GM19193 (cell line): ENCODE data around the gene VPS37D.
A peak's percentile ranks its signal among the peaks of the same experiment; 100 is the strongest.

Experiments
- POLR2A ChIP-seq: IDR thresholded peaks from 4 replicates; pipeline ENCODE4 v1.6.1; 2011; ENCODE audit not compliant: insufficient read depth, insufficient read length; ENCODE audit errors: extremely low read depth

The VPS37D gene

DNA sequence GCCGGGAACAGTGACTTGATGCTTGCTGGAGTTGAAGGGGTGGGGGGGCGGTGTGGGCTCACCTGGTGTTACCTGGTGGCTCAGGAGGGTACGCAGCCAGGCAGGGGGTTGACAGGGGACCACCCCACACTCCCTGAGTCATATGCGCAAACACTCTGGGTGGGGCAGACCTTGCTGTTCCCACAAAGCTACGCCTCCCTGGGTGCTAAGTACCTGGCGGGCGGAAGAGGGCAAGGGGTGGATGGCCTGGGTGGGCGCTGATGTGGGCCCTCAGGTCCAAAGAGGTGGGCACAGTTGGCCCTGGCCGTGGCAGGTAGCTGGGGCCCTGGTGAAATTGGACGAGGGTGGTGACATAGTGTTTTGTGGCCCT is 37.9 kb downstream of the VPS37D start:
- TF ChIP-seq POLR2A, result no peak

DNA sequence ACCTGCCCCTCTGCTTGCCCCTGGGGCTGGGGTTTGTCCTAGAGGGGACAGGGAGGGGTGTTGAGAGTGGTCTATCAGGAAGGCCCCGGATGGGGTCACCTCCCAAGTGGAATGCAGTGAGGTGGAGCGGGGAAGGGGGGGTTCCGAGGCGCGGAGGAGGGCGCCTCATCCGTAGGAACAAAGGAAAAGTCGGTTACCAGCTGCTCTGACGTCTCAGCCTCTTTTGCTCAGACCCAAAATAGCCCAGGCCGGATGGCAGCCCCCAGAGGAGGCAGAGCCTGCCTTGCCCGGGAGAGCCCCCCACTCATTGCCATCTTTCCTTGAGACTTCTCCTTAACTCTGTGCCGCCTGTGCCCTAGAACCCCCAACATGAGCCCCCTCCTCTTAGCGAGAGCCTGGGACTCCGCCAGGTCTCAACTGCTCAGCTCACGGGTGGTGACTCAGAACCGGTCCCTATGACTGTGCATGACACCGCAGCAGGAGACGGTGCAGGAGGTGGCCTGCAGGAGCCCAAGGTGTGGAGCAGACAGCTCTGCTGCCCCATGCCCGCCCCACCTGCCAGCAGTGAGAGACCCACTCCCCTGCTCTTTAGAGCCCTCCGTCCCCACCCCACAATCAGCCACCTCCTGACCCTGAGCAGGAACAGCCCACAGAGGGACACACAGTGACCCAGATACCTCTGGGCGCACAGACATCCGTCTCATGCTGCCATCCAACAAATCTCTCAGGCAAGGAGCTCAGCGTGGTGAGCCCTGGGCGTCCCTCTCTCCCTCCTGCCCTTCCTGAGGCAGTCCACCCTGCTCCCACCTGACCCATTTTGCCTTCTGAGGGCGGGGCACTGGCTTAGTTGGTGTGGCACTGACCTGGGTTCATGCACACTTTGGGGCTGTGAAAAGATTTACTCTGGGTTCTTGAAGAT is 38.8 kb downstream of the VPS37D start:
- TF ChIP-seq POLR2A, result no peak

DNA sequence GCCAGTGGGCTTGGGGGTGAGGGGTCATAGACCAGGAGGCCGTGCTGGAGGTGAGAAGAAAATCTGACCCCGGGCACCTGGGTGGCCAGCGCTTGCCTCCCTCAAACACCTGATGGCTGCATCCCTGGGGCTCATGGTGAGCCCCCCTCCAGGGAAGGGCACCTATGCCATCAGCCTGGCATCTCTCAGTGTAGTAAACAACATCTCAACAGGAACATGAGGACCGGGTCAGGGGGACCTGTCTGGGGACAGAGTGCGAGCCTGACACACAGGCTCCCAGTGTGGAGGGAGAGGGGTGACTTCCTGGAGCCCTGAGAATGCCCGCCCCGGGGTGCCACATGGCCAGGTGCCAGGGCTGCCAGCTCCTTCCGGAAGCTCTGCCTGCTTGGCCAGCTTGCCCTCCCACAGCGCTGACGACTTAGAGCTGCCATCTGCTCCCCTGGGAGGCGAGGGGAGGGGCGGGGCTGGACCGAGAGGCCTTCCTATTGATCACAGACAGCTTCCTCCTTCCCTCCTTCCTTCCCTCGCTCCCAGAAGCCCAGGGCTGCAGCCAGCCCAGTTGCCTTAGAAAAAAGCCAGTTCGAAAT is 39.5 kb downstream of the VPS37D start:
- TF ChIP-seq POLR2A, result no peak

DNA sequence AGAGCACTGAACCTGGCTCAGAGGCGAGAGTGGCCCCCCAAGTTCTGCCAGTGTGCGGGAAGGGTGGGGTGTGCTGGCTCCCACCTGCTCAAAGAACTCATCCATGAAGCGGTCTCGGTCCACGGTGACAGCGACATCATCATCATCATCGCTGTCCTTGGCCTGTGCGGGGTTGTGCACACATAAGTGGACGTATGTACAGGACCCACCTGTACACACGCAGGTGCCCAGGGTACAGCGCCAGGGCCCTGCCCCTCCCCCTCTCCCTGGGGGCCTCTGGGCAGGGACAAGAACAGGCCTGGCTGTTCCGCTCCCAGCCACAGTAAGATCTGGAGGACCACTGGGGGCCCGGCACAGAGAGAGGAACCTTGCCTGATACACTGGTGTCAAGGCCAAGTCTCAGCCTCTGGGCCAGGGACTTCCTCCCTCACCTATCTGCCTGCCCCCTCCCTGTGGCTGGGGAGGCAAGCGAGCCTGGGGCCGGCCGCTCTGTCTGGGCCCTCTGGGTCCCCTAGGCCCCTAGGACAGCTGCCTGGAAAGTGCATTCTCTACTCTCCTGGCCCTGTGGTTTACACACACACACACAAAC is 41.4 kb downstream of the VPS37D start:
- no peak for TF ChIP-seq POLR2A

DNA sequence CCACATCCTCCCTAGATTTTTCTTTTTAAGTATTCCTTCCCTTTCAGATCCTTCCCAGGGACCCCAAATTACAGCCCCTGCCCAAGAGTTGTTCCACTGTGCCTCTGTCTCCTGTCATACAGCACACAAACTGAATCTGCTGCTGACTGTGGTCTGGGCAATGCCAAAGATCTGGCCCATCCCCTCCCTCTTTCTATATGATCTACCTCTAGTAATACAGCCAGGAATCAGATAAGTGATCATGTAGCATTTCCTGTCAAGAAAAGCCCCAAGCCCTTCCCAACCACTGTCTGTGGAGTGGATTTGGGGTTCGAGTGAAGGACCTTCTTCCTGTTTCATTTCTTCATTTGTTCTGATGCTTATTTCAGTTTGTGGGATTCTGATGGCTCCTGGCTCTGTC is 45.1 kb downstream of the VPS37D start:
- no peak for TF ChIP-seq POLR2A

DNA sequence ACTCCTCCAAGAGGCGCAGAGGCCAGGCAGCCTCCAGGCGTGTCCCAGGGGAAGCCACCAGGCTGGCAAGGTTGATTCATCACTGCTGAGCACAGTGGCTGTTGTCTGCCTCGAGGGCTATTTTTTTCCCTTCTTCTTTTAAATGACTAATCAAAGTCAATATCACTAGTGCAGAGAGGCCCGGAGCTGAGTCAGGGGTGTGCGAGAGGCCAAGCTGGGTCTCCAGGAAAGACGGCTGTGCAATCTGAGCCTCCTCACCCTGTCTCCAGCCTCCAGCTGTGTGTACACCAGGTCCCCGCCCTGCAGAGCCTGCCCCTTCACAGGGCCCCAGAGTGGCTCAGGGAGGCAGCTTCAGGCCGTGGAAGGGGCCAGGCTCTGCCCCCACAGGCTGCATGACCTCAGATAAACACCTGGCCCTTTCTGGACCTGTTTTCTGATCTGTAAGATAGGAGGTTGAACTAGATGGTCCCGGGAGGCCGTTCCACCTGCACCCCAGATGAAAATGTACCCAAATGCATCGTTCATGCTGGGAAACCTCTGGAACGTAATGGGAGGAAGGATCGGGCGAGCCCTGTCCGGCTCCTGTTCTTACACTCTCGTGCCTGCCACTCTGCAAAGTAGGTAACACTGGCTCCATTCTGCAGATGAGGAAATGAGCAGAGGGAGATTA is 48.2 kb downstream of the VPS37D start:
- no peak for TF ChIP-seq POLR2A

DNA sequence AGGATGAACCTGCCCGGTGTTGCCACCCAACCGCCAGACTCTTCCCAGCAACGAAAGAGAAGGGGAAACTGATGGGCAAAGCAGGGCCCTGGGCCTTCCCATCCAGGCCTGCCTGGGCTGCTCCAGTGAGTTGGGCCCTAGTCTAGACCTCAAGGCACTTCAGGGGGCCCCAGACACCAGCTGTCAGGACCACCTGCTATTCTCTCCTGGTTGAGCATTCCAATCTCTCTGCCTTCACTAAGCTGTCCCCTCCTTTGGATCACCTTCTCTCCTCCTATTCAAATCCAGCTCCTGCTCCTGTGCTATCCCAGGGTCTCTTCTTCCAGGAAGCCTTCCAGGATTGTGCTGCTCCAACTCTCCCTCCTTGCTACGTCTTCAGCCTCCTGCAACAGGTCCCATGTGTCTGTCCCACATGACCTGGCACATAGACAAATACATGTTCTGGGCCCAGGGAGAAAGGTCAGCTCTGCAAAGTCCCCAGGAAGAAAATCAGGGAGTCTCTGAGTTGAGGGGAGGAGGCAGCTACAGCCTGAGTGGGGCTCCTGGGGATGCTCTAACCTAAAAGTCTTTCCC is 48.8 kb downstream of the VPS37D start:
- no peak for TF ChIP-seq POLR2A

DNA sequence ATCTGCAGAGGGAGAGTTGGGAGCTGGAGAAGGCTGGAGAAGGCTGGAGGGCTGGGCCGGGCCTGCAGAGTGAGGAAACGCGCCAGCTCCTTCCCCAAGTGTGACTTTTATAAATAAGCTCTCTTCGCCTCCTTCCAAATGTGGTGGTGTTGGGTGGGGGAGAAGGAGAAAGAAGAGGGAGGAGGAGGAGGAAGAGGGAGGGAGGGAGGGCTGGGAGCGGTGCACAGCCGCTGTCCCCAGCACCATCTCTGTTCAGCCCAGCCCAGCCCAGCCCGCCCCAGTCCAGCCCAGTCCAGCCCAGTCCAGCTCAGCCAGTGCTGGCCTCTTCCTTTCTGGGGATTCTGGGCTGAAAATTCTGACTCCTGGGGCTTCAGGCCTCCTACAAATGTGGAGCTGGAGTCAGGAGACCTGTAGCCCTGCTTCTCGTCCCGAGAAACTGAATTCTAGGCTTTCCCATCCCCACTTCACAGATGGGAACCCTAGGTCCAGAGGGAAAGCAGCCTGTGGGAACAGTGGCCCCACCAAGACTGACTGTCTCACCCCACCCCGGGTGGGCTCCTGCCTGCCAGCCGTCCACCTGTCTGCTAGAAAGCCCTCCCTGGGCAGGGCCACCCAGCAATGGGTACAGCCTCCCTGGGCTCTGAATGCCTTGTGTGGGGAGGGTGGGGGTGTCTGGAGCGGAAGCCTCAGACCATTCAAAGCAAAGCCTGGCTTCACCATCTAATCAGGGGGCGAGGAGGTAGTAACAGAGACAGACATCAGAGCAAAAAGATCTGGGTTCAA is 49.6 kb downstream of the VPS37D start:
- TF ChIP-seq POLR2A, result no peak

DNA sequence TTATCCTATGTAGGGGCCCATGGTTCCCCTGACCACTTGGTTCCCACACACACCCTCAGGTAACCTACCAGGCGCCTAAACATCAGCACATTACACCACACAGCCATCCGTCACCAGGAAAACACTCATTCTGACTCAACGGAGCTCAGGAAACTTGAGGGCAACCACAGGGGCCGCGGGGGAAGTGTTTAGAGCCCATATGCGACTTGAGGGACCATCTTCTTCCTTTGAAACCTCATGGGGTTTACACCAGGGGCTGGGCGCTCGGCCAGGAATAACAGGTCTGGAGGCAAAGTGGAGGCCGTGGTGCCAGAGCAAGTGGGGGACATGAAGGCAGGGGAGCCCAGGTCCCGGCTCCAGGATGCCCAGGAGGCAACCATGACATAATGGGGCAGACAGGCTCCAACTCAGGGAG is 50.4 kb downstream of the VPS37D start:
- TF ChIP-seq POLR2A, result no peak

DNA sequence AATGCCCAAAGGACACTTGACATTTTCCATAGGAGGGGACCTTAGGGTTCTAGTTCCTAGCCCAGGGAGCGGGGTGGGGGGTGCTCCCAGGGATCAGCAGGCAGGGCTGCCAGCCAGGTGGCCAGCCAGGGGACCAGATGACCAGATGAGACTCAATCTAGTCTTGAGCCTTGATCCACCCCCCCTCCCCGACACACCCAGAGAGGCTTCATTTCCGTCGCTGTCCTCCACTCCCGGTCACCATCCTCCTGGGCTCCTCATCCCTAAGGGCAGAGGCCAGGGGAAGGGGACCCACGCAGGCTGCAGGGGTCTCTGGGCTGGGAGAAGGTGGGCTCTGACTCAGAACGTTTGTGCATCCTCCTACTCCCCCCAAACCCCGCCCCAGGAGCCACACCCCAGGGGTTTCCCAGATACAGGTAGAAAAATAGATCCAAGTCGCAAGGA is 50.8 kb downstream of the VPS37D start:
- TF ChIP-seq POLR2A, result no peak

DNA sequence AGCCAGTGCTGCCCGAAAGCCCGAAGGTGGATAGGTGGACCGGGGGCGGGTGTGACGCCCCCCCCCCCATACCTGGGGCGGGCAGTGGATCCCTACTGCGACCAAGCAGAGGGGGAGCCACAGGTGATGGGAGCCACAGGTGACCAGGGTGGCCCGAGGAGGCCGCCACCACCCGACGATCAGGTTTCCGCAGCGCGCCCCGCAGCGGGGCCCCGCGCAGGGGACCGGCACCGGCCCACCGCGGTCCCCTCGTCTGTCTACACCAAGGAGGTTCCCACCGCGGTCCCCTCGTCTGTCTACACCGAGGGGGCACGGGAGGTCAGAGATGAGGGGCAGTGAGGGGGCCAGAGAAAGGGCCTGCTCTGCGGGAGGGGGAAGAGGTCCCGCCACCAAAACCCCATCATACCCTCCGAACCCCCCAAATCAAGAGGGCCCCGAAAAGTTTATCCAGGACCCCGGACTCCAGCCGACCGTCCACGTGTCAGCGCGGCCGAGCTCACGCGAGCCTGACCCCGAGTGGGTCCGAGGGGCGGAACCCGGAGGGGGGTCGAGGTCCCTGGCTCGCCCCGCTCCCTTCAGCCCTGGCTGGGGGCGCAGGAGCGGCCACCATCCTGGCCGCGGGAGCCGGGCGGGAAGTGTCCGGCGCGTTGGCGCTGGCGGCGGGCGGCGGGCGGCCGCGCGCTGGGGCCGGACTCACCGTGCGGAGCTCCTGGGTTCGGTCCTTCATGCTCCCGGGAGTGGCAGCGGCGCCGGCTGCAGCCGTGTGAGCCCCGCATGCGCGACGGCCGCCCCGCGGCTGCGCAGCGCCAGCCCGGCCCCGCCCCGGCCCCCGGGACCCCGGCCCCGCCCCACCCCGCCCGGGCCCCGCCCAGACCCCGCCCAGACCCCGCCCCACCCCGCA is 51.5 kb downstream of the VPS37D start, which contains the start of gene STX1A:
TSS of gene STX1A (minus strand) at position 765 of the 901 bp plus-strand sequence. CDS start at position 727, 38 bp downstream.
- peak; percentile 54 for TF ChIP-seq POLR2A

DNA sequence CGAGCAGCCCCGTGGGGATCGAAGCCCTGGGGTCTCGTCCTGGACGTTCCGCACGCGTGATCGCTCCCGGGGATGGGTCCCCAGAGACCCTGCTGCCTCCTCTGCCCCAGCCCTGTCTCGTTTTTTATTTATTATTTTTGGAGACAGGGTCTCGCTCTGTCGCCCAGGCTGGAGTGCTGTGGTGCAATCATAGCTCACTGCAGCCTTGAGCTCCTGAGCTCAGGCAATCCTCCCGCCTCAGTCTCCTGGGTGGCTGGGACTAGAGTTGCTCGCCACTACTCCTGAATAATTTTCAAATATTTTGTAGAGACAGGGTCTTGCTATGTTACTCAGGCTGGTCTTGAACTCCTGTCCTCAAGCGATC is 52.2 kb downstream of the VPS37D start:
- no peak for TF ChIP-seq POLR2A

DNA sequence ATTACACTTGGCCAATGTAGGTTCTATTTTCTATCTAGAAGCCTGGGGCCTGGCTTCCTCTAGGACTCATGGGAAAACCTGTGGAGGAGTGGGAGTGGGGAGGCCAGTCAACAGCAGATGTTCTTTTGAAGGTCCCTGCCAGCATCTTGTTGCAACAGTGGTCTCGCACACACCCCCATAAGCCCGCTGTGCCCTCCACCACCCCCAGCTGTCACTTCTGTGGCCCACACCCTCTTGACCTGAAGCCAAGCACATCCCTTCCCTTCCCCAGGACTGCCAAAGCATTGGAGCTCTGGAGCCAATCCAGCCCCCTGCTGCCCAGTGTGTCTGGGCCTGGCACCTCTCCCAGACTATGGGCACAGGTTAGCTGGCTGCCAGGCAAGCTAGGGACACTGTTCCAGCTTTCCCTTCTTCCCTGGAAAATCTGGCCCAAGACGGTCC is 53.8 kb downstream of the VPS37D start:
- TF ChIP-seq POLR2A, result no peak
